HepG2 (cell line): ENCODE measurements around the gene VSX1. TPM values are rescaled to one million over a fixed set of nuclear protein-coding genes. Genes with fewer than 3 reads are reported as not detected.

Experiments used
- ATAC-seq: fragments of 200-7000 bp; cut with Tn5 transposase; 3 replicates; pipeline ENCODE4 v1.9.1; 2020; ENCODE audit warnings: mild to moderate bottlenecking, moderate library complexity
- BruUV-seq: library from RNA; stranded (reverse); fragments of 400-500 nt; replicated peaks from 2 replicates; lab custom pipeline; 2021; lab: Mats Ljungman, UMichigan
- CTCF ChIA-PET: fragments of 300-600 bp; formaldehyde crosslinking; extraction: SDS; loops from one replicate; lab custom pipeline; 2021; ENCODE audit warnings: low total read pairs, inconsistent platforms, low intra/inter-chr PET ratio; lab: Yijun Ruan, JAX
- POLR2A ChIA-PET: fragments of 350-600 bp; sonication (Branson Sonifier 250); formaldehyde crosslinking; loops from one replicate; lab custom pipeline; 2020; ENCODE audit warnings: antibody characterized with exemption, inconsistent platforms; lab: Yijun Ruan, JAX
- DNase-seq: peaks from one replicate; pipeline ENCODE4 v3.0.0-alpha.2; 2015; ENCODE audit warnings: low spot score
- FAIRE-seq: peaks from 3 replicates; lab custom pipeline; 2011; peaks lifted over from hg19 to GRCh38; lab: Jason Lieb, UNC
- H2AFZ ChIP-seq: one replicate; pipeline ENCODE4 v1.6.1; 2011; ENCODE audit warnings: low read length, inconsistent platforms
- H3K27ac ChIP-seq: fragments of 300-600 bp; 3 replicates; pipeline ENCODE4 v1.8.0; 2011; ENCODE audit warnings: mixed run types, mild to moderate bottlenecking, mixed read lengths, low read length, inconsistent platforms; ENCODE audit not compliant: insufficient read depth; ENCODE audit errors: extremely low read length
- H3K27me3 ChIP-seq, 2 experiments: fragments of 200-600 bp in 1 of 2; 2 replicates in 1 of 2; 3 replicates in 1 of 2; pipeline versions ENCODE4 v1.6.0 to v1.8.0; 2011; ENCODE audit warnings: low read length in 2 of 2, mild to moderate bottlenecking in 2 of 2, moderate library complexity in 2 of 2, inconsistent platforms in 1 of 2; ENCODE audit not compliant: insufficient read depth in 2 of 2, control insufficient read depth in 1 of 2
- H3K36me3 ChIP-seq, 2 experiments: fragments of 200-600 bp in 1 of 2; replicated peaks in 1 of 2; 2 replicates in 1 of 2; 3 replicates in 1 of 2; pipeline versions ENCODE4 v1.5.1 to v1.8.0; 2011; ENCODE audit warnings: low read length in 2 of 2, inconsistent platforms in 1 of 2; ENCODE audit not compliant: insufficient read depth in 2 of 2, control insufficient read depth in 1 of 2
- H3K4me1 ChIP-seq: 2 replicates; pipeline ENCODE4 v1.5.1; 2012; ENCODE audit warnings: low read length, inconsistent platforms; ENCODE audit not compliant: insufficient read depth
- H3K4me2 ChIP-seq: 2 replicates; pipeline ENCODE4 v1.6.0; 2011; ENCODE audit warnings: low read depth, low read length, inconsistent platforms
- H3K4me3 ChIP-seq, 3 experiments: fragments of 200-600 bp in 1 of 3; sonication (generic), shearing (Covaris generic) in 1 of 3; replicated peaks in 1 of 3; 2 replicates each; pipeline ENCODE4 v1.5.1; 2011 to 2016; ENCODE audit warnings: low read length in 3 of 3, inconsistent platforms in 2 of 3, low read depth in 2 of 3, mild to moderate bottlenecking in 2 of 3, control low read depth in 1 of 3, mixed read lengths in 1 of 3; ENCODE audit not compliant: insufficient read depth in 1 of 3
- H3K79me2 ChIP-seq: one replicate; pipeline ENCODE4 v1.6.1; 2011; ENCODE audit warnings: low read length, inconsistent platforms; ENCODE audit not compliant: insufficient read depth
- H3K9ac ChIP-seq: 2 replicates; pipeline ENCODE4 v1.6.0; 2011; ENCODE audit warnings: mild to moderate bottlenecking, low read depth, low read length, inconsistent platforms; ENCODE audit not compliant: insufficient read depth
- H3K9me3 ChIP-seq: 2 replicates; pipeline ENCODE4 v1.5.1; 2012; ENCODE audit warnings: mild to moderate bottlenecking, low read length
- H4K20me1 ChIP-seq: 2 replicates; pipeline ENCODE4 v1.6.0; 2011; ENCODE audit warnings: inconsistent platforms, mild to moderate bottlenecking, low read length, moderate library complexity; ENCODE audit not compliant: insufficient read depth
- CREM ChIP-seq, 2 experiments: sonication (generic) in 1 of 2; formaldehyde crosslinking in 1 of 2; IDR thresholded peaks; 2 replicates each; pipeline versions ENCODE4 v1.4.0 to v1.6.1; 2016 to 2020; ENCODE audit warnings: antibody characterized with exemption in 1 of 2, mild to moderate bottlenecking in 1 of 2, missing genetic modification reagents in 1 of 2
- HMG20A ChIP-seq: IDR thresholded peaks from 2 replicates; pipeline ENCODE4 v1.6.1; 2016; ENCODE audit warnings: borderline replicate concordance
- STAT5B ChIP-seq: sonication (generic); formaldehyde crosslinking; IDR thresholded peaks from 2 replicates; pipeline ENCODE4 v1.4.0; 2020; ENCODE audit warnings: missing genetic modification reagents
- ZFY ChIP-seq: sonication (generic); formaldehyde crosslinking; IDR thresholded peaks from 2 replicates; pipeline ENCODE4 v1.4.0; 2020; ENCODE audit warnings: missing genetic modification reagents
- ZNF644 ChIP-seq: IDR thresholded peaks from 2 replicates; pipeline ENCODE4 v1.6.1; 2016; ENCODE audit warnings: low read depth
- WGBS: methylation state at CpG from one replicate; pipeline ENCODE4 v1.1.6; 2017; ENCODE audit warnings: low lambda C conversion rate; 5-methylcytosine and 5-hydroxymethylcytosine counted together
- in situ Hi-C: cut with HindIII; loops from 2 replicates; pipeline ENCODE4 v1.10.0; 2017; ENCODE audit warnings: low pct_unique_long_range_greater_than_20kb; ENCODE audit not compliant: extremely low pct_ligation_motif_present
- intact Hi-C: fragments of 100-400 bp; cut with micrococcal nuclease; formaldehyde crosslinking; loops from one replicate; pipeline ENCODE4 v1.10.0; 2022; ENCODE audit not compliant: unreplicated experiment
- polyA plus RNA-seq, 8 experiments: library from polyadenylated mRNA; depleted of rRNA in 3 of 8; stranded (reverse) in 7 of 8; unstranded in 1 of 8; fragments of >200 nt; fragmentation: Illumina TruSeq in 4 of 8; extraction: Trizol in 4 of 8; gene quantifications; 2 replicates each; pipeline versions ENCODE4 v1.2.1 to v1.2.3, GENCODE V29; 2011 to 2016; ENCODE audit warnings: low read depth in 4 of 8, missing spikeins in 1 of 8, mixed read lengths in 1 of 8; ENCODE audit not compliant: insufficient read depth in 1 of 8
- total RNA-seq, 5 experiments: library from RNA; depleted of rRNA; stranded (reverse); fragments of >200 nt; fragmentation: Illumina TruSeq; extraction: Trizol; gene quantifications; 2 replicates each; pipeline ENCODE4 v1.2.3, GENCODE V29; 2016; ENCODE audit warnings: low read depth in 1 of 5
- TF ChIP-seq, protein P1 (sequence below): IDR thresholded peaks from 2 replicates; pipeline ENCODE4 v1.6.1; 2016; ENCODE audit warnings: missing compliant biosample characterization, missing genetic modification reagents, borderline replicate concordance
- TF ChIP-seq, protein P2 (sequence below): IDR thresholded peaks from 2 replicates; pipeline ENCODE4 v1.4.0; 2020; ENCODE audit warnings: mild to moderate bottlenecking, missing genetic modification reagents
- TF ChIP-seq, protein P3 (sequence below): sonication (generic); formaldehyde crosslinking; conservative IDR thresholded peaks from 2 replicates; pipeline ENCODE4 v1.8.0; 2022; ENCODE audit warnings: mild to moderate bottlenecking, moderate library complexity, missing genetic modification reagents
- TF ChIP-seq, protein P4 (sequence below): sonication (generic); formaldehyde crosslinking; IDR thresholded peaks from 2 replicates; pipeline ENCODE4 v1.9.0; 2021; ENCODE audit warnings: mild to moderate bottlenecking, missing genetic modification reagents

The VSX1 gene
- total and polyA plus RNA-seq, 2 of the 13 experiments (the other 11 are each of a cell fraction or from before 2014, with no cell fraction given): 0.04 TPM; not detected in 1

DNA sequence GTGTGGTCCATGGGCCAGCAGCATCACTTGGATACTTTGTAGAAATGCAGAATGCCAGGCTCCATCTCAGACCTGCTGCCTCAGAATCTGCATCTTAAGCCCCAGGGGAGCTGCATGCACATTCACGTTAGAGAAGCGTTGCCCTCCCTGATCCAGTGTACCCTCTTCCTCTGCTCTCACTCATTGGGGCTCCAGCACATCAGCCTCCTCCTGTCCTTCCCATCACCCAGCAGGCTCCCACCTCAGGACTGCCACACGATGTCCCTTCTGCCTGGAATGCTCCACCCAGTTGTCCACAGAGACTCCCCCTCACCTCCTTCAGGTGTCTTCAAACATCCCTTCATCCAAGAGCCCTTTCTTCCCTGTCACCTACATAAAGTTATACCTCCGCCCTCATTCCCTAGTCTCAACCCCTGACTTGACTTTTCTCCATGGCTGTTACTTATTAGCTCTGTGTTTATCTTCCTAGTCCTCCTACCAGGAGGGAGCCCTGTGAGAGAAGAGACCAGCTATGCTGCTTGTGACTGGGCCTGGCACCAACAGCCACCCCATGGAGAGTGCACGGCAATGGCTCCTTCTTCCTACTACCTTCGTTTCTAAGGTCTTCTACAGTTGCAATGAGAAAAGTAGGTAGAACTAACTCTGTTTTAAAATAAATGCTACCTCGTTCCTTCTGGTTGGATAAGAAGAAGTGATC lies 20.7 kb downstream of the VSX1 start:
- 4% methylated on average over 7 of the region's 7 CpGs for WGBS
- peaks cover 95% of the 10 kb centered on the region for H3K4me1 ChIP-seq
- BruUV-seq: no TSS peak
- ATAC-seq (peak; percentile 61), FAIRE-seq (peak; percentile 81), DNase-seq (peak; percentile 72)
- H3K27ac ChIP-seq: no peak overlapping the region
- in situ Hi-C loops (loop anchor here (5.0 kb wide), 1 partner anchor 64 kb away; no protein-coding TSS in a partner anchor), intact Hi-C loops (no loop called here)
- no peaks in the 10 kb centered on the region for H4K20me1 ChIP-seq
- H3K4me3 ChIP-seq: 0 out of 6 replicates have a peak overlapping the region, but pooled peaks of 1 of the 3 experiments have one; percentile 5
- ChIA-PET CTCF (no interaction called here), POLR2A (interaction anchor here (0.8 to 2.9 kb wide), 5 partner anchors 29 to 134 kb away, joined by 3 to 20 read pairs (median 3); partner anchors contain the start of genes APMAP and ENTPD6)
- H3K79me2 ChIP-seq: no peaks in the 10 kb centered on the region
- H3K36me3 ChIP-seq: no peaks in the 10 kb centered on the region
- no peak overlapping the region for H3K9ac ChIP-seq
- H3K4me2 ChIP-seq: peak overlapping the region; percentile 36
- H3K9me3 ChIP-seq: no peaks in the 10 kb centered on the region
- H3K27me3 ChIP-seq: peaks cover 0 to 29% of the 10 kb centered on the region in 2 experiments; a peak in 4 of 5 replicates
- H2AFZ ChIP-seq: no peak overlapping the region
- TF ChIP-seq HMG20A (CRISPR knock-in tag): 0 out of 2 replicates have a peak, but pooled peaks have one; percentile 34
- TF ChIP-seq, protein P1, sequence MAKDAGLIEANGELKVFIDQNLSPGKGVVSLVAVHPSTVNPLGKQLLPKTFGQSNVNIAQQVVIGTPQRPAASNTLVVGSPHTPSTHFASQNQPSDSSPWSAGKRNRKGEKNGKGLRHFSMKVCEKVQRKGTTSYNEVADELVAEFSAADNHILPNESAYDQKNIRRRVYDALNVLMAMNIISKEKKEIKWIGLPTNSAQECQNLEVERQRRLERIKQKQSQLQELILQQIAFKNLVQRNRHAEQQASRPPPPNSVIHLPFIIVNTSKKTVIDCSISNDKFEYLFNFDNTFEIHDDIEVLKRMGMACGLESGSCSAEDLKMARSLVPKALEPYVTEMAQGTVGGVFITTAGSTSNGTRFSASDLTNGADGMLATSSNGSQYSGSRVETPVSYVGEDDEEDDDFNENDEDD (CRISPR knock-in tag): no peak
- no peak for TF ChIP-seq CREM (IDR thresholded peaks at IDR 0.05)
- no peak for TF ChIP-seq CREM (CRISPR knock-in tag; IDR thresholded peaks at IDR 0.05)
- TF ChIP-seq, protein P2, sequence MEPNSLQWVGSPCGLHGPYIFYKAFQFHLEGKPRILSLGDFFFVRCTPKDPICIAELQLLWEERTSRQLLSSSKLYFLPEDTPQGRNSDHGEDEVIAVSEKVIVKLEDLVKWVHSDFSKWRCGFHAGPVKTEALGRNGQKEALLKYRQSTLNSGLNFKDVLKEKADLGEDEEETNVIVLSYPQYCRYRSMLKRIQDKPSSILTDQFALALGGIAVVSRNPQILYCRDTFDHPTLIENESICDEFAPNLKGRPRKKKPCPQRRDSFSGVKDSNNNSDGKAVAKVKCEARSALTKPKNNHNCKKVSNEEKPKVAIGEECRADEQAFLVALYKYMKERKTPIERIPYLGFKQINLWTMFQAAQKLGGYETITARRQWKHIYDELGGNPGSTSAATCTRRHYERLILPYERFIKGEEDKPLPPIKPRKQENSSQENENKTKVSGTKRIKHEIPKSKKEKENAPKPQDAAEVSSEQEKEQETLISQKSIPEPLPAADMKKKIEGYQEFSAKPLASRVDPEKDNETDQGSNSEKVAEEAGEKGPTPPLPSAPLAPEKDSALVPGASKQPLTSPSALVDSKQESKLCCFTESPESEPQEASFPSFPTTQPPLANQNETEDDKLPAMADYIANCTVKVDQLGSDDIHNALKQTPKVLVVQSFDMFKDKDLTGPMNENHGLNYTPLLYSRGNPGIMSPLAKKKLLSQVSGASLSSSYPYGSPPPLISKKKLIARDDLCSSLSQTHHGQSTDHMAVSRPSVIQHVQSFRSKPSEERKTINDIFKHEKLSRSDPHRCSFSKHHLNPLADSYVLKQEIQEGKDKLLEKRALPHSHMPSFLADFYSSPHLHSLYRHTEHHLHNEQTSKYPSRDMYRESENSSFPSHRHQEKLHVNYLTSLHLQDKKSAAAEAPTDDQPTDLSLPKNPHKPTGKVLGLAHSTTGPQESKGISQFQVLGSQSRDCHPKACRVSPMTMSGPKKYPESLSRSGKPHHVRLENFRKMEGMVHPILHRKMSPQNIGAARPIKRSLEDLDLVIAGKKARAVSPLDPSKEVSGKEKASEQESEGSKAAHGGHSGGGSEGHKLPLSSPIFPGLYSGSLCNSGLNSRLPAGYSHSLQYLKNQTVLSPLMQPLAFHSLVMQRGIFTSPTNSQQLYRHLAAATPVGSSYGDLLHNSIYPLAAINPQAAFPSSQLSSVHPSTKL: 0 out of 2 replicates have a peak, but pooled peaks have one; percentile 34
- no peak for TF ChIP-seq STAT5B
- TF ChIP-seq ZFY (CRISPR knock-in tag): peak; percentile 14; the same call in 1 of the 2 replicates
- TF ChIP-seq, protein P3, sequence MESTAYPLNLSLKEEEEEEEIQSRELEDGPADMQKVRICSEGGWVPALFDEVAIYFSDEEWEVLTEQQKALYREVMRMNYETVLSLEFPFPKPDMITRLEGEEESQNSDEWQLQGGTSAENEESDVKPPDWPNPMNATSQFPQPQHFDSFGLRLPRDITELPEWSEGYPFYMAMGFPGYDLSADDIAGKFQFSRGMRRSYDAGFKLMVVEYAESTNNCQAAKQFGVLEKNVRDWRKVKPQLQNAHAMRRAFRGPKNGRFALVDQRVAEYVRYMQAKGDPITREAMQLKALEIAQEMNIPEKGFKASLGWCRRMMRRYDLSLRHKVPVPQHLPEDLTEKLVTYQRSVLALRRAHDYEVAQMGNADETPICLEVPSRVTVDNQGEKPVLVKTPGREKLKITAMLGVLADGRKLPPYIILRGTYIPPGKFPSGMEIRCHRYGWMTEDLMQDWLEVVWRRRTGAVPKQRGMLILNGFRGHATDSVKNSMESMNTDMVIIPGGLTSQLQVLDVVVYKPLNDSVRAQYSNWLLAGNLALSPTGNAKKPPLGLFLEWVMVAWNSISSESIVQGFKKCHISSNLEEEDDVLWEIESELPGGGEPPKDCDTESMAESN (CRISPR knock-in tag): no peak
- TF ChIP-seq, protein P4, sequence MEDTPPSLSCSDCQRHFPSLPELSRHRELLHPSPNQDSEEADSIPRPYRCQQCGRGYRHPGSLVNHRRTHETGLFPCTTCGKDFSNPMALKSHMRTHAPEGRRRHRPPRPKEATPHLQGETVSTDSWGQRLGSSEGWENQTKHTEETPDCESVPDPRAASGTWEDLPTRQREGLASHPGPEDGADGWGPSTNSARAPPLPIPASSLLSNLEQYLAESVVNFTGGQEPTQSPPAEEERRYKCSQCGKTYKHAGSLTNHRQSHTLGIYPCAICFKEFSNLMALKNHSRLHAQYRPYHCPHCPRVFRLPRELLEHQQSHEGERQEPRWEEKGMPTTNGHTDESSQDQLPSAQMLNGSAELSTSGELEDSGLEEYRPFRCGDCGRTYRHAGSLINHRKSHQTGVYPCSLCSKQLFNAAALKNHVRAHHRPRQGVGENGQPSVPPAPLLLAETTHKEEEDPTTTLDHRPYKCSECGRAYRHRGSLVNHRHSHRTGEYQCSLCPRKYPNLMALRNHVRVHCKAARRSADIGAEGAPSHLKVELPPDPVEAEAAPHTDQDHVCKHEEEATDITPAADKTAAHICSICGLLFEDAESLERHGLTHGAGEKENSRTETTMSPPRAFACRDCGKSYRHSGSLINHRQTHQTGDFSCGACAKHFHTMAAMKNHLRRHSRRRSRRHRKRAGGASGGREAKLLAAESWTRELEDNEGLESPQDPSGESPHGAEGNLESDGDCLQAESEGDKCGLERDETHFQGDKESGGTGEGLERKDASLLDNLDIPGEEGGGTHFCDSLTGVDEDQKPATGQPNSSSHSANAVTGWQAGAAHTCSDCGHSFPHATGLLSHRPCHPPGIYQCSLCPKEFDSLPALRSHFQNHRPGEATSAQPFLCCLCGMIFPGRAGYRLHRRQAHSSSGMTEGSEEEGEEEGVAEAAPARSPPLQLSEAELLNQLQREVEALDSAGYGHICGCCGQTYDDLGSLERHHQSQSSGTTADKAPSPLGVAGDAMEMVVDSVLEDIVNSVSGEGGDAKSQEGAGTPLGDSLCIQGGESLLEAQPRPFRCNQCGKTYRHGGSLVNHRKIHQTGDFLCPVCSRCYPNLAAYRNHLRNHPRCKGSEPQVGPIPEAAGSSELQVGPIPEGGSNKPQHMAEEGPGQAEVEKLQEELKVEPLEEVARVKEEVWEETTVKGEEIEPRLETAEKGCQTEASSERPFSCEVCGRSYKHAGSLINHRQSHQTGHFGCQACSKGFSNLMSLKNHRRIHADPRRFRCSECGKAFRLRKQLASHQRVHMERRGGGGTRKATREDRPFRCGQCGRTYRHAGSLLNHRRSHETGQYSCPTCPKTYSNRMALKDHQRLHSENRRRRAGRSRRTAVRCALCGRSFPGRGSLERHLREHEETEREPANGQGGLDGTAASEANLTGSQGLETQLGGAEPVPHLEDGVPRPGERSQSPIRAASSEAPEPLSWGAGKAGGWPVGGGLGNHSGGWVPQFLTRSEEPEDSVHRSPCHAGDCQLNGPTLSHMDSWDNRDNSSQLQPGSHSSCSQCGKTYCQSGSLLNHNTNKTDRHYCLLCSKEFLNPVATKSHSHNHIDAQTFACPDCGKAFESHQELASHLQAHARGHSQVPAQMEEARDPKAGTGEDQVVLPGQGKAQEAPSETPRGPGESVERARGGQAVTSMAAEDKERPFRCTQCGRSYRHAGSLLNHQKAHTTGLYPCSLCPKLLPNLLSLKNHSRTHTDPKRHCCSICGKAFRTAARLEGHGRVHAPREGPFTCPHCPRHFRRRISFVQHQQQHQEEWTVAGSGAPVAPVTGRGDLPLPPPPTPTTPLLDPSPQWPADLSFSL (CRISPR knock-in tag): no peak
- TF ChIP-seq ZNF644: peak; percentile 70
